Fibroblast of skin of right quadriceps (primary cell): ENCODE measurements around the gene RASL11B.

ENCODE experiments used
- DNase-seq: peaks from one replicate; pipeline ENCODE4 v3.0.0-alpha.2; 2013

Gene RASL11B

GRCh38 chr4:52843958-52844357, 18.2 kb upstream of the RASL11B start:
- DNase-seq, result no peak

GRCh38 chr4:52844596-52844995, 17.5 kb upstream of the RASL11B start:
- no peak for DNase-seq

- no peak for DNase-seq
These were observed 15.6 kb upstream of the RASL11B start for GRCh38 chr4:52846502-52846901.

GRCh38 chr4:52848254-52848653, 13.9 kb upstream of the RASL11B start:
- DNase-seq, result no peak

GRCh38 chr4:52850406-52851124, 11.6 kb upstream of the RASL11B start:
- DNase-seq, result no peak

GRCh38 chr4:52852041-52852440, 10.1 kb upstream of the RASL11B start:
- DNase-seq, result no peak

- no peak for DNase-seq
These were observed 9.4 kb upstream of the RASL11B start for GRCh38 chr4:52852711-52853110.

- DNase-seq, result peak; percentile 95
These were observed 8.8 kb upstream of the RASL11B start for GRCh38 chr4:52853351-52853750.

GRCh38 chr4:52856801-52857200, 5.3 kb upstream of the RASL11B start:
- DNase-seq, result no peak

- DNase-seq, result no peak
These were observed 1.8 kb upstream of the RASL11B start for GRCh38 chr4:52860361-52860760.

GRCh38 chr4:52861171-52861823, 820 bp upstream of the RASL11B start:
- DNase-seq, result no peak

GRCh38 chr4:52862639-52863161, 583 bp downstream of the RASL11B start:
- no peak for DNase-seq

- DNase-seq, result no peak
These were observed 1.2 kb downstream of the RASL11B start for GRCh38 chr4:52863324-52863723.

- peak; percentile 72 for DNase-seq
These were observed 2.7 kb downstream of the RASL11B start for GRCh38 chr4:52864793-52865192.

- DNase-seq, result no peak
These were observed 3.2 kb downstream of the RASL11B start for GRCh38 chr4:52865300-52865699.

GRCh38 chr4:52866734-52867133, 4.6 kb downstream of the RASL11B start:
- no peak for DNase-seq

- no peak for DNase-seq
These were observed 5.0 kb downstream of the RASL11B start for GRCh38 chr4:52867163-52867562.

GRCh38 chr4:52868133-52868532, 6.0 kb downstream of the RASL11B start:
- DNase-seq, result no peak

- DNase-seq, result peak; percentile 57
These were observed 7.1 kb downstream of the RASL11B start for GRCh38 chr4:52869196-52869595.

- DNase-seq, result no peak
These were observed 7.5 kb downstream of the RASL11B start for GRCh38 chr4:52869656-52870055.

GRCh38 chr4:52870225-52870624, 8.1 kb downstream of the RASL11B start:
- DNase-seq, result no peak

- no peak for DNase-seq
These were observed 11.1 kb downstream of the RASL11B start for GRCh38 chr4:52873191-52873590.

- DNase-seq, result no peak
These were observed 11.8 kb downstream of the RASL11B start for GRCh38 chr4:52873861-52874343.

- DNase-seq, result no peak
These were observed 12.8 kb downstream of the RASL11B start for GRCh38 chr4:52874948-52875347.
